GM18861 (cell line): ENCODE measurements around the gene FRYL.
"Not testable (repeated sequence)": the region's sequence is repeated elsewhere in the genome, so short reads cannot be mapped to it uniquely, and the experiment has no call there.

Experiments used
- ATAC-seq: cut with Tn5 transposase; IDR thresholded peaks from one replicate; pipeline ENCODE4 v1.9.1; 2021; ENCODE audit not compliant: unreplicated experiment

Gene FRYL

GRCh38 chr4:48699475-48699874, 80.6 kb downstream of the FRYL start:
- ATAC-seq: no peak

- ATAC-seq: no peak
Observed at GRCh38 chr4:48698029-48698971, 81.8 kb downstream of the FRYL start.

DNA sequence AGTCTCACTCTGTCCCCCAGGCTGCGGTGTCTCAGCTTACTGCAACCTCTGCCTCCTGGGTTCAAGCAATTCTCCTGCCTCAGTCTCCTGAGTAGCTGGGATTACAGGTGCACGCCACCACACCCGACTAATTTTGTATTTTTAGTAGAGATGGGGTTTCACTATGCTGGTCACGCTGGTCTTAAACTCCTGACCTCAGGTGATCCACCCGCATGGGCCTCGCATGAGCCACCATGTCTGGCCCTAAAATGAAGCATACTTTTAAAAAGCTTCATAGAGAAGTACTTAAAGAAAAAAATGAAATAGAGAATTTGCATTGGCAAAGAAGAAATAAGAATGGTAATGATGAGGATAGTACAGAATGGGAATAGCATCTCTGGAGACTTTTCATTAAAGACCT, 82.6 kb downstream of the FRYL start:
- not testable (repeated sequence) for ATAC-seq

GRCh38 chr4:48694824-48695223, 85.3 kb downstream of the FRYL start:
- no peak for ATAC-seq

GRCh38 chr4:48693856-48694574, 86.1 kb downstream of the FRYL start:
- no peak for ATAC-seq

DNA sequence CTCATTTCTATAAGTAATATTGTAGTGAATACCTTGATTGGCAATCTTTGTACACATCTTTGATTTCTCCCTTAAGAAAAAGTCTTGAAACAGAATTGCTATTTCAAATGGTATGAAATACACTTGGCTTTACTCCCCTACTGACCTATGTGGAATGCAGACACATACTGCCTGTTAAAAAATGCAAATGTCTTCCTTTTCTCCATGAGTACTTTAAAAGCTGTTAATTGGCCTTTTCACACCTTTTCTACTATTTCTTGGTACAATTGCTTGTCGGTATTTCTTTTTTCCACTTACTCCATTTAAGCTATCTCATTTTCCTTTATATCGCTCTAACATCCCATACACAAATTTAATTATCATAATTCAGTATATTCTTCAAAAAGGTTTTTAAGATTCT, 87.2 kb downstream of the FRYL start:
- ATAC-seq: no peak

- no peak for ATAC-seq
Observed at GRCh38 chr4:48692044-48692443, 88.0 kb downstream of the FRYL start.

- ATAC-seq: no peak
Observed at GRCh38 chr4:48688953-48689352, 91.1 kb downstream of the FRYL start.

- no peak for ATAC-seq
Observed at GRCh38 chr4:48687313-48688051, 92.6 kb downstream of the FRYL start.

GRCh38 chr4:48686369-48686768, 93.7 kb downstream of the FRYL start:
- ATAC-seq: no peak

- ATAC-seq: peak; percentile 76
Observed at GRCh38 chr4:48683784-48684666, 96.1 kb downstream of the FRYL start.

DNA sequence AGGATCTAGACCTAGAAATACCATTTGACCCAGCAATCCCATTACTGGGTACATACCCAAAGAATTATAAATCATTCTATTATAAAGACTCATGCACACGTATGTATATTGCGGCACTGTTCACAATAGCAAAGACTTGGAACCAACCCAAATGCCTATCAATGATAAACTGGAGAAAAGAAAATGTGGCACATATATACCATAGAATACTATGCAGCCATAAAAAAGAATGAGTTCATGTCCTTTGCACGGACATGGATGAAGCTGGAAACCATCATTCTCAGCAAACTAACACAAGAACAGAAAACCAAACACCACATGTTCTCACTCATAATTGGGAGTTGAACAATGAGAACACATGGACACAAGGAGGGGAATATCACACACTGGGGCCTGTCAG, 97.2 kb downstream of the FRYL start:
- not testable (repeated sequence) for ATAC-seq

DNA sequence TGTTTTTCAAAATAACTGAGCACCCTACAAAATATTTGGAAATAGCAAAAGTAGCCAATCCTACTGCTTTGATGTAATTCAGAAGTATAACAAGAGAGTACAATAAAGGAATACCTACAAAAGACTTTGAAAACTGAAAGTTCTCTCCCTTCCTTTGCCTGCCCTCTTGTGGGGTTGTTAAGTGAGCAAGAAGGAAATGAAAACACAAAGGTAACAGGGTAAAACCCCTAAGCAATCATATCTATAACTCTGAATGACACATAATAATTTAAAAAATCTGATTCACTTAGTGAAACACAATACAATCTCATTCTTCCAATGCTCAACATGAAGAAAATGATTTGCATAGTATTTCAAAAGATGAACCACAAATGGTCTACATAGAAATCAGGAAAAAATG, 98.2 kb downstream of the FRYL start:
- ATAC-seq: peak; percentile 69

GRCh38 chr4:48680848-48681568, 99.1 kb downstream of the FRYL start:
- ATAC-seq: no peak

DNA sequence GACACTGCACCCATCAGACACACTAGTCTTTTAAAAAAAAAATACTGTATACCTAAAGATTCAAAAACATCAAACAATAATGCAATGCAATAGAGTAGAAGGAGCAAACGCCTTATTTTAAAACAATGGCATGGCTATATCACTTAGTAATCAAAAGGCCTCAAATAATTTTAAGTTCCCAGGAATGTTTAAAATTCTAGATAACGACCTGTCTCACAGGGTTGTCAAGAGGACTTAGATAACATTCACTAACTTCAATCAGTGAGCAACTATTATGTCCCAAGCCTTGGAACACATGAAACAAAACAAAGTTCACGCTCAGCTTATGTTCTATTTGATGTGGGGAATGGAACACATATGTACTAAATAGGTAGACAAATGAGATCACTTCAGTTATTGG, 106.5 kb downstream of the FRYL start:
- no peak for ATAC-seq

GRCh38 chr4:48670587-48670986, 109.5 kb downstream of the FRYL start:
- ATAC-seq: no peak

DNA sequence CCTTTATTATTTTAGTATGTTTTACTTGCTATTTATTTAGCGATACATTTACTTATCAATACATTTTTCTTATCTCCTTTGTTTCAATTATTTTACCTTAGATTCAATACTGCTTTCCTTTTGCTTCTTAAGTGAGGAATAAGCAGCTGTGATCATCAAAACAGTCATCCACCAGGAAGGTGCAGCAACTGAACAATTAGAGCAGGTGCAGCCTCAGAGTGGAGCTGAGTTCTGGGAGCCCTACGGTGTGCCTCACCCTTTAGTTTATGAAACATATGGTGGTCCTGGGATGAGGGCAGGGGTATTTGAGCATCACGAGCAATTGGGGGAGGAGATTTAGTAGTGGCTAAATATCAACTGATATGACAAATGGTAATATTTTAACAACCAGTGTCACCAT, 111.0 kb downstream of the FRYL start:
- ATAC-seq: no peak

DNA sequence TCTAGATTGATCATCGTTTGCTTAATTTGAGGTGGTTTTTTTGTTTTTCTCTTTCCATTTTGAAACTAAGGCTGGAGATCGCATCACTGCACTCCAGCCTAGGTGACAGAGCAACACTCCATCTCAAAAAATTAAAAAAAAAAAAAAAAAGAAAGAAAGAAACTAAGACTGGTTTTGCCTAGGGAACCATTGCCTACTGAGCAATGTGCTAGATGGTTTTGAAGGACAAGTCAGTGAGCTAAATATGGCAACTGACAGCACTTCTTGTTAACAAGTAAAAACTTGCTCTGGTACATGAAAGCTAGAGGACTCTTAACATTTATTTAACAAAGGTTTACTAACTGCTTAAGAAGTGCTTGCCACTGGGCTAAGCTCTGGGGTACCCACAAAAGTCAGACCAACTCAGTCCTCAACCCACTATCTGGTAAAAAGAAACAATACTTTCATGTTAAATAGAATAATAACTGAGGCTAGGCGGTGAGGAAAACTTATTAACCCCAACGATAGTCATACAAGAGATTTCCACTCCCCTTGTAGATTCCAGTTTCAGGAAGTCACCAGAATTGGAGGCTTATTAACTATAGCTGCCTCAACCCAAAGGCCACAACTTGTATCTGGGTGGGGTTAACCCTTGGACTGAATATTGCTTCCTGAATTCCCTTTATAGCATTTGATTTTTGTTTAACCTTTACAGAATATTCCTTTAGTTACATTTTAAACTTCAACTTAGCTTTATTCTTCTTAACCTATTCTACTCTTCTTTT, 111.6 kb downstream of the FRYL start:
- ATAC-seq: no peak

GRCh38 chr4:48667148-48667547, 112.9 kb downstream of the FRYL start:
- ATAC-seq: no peak
